SU-DHL-6 (cell line): ENCODE data around the gene TULP4.

ENCODE experiments used
- H2AFZ ChIP-seq: fragments of 200-600 bp; sonication (generic); 2 replicates; pipeline ENCODE4 v1.6.1; 2014; ENCODE audit warnings: low read depth, mild to moderate bottlenecking, moderate library complexity, mixed read lengths, antibody characterized with exemption, low read length; ENCODE audit not compliant: severe bottlenecking
- H3F3A ChIP-seq: fragments of 200-600 bp; shearing (Covaris generic); 2 replicates; pipeline ENCODE4 v1.6.0; 2016; ENCODE audit warnings: antibody characterized with exemption, mild to moderate bottlenecking; ENCODE audit not compliant: insufficient read depth
- H3K27ac ChIP-seq: fragments of 200-600 bp; sonication (generic); 2 replicates; pipeline ENCODE4 v1.5.1; 2016; ENCODE audit warnings: low read depth, mild to moderate bottlenecking, low read length, moderate library complexity, mixed read lengths
- H3K27me3 ChIP-seq: fragments of 200-600 bp; sonication (generic), shearing (Covaris generic); 2 replicates; pipeline ENCODE4 v1.6.0; 2014; ENCODE audit warnings: mild to moderate bottlenecking, low read length
- H3K36me3 ChIP-seq: fragments of 200-600 bp; sonication (generic); 2 replicates; pipeline ENCODE4 v1.6.1; 2014; ENCODE audit warnings: mild to moderate bottlenecking, low read length, mixed read lengths
- H3K4me2 ChIP-seq: fragments of 300-600, 200-600 bp; shearing (Covaris generic), sonication (generic); 2 replicates; pipeline ENCODE4 v1.6.0; 2014; ENCODE audit warnings: low read length, low read depth, mild to moderate bottlenecking; ENCODE audit not compliant: poor library complexity, severe bottlenecking
- H3K4me3 ChIP-seq: fragments of 200-600 bp; sonication (generic); 2 replicates; pipeline ENCODE4 v1.5.1; 2014; ENCODE audit warnings: antibody characterized with exemption, low read length, mild to moderate bottlenecking, mixed read lengths; ENCODE audit not compliant: insufficient read depth, poor library complexity, severe bottlenecking
- H3K79me2 ChIP-seq: fragments of 200-600 bp; sonication (generic); 2 replicates; pipeline ENCODE4 v1.6.1; 2014; ENCODE audit warnings: mild to moderate bottlenecking, low read length, moderate library complexity; ENCODE audit not compliant: insufficient read depth
- H3K9ac ChIP-seq: fragments of 200-600 bp; sonication (generic); 2 replicates; pipeline ENCODE4 v1.7.0; 2014; ENCODE audit warnings: mild to moderate bottlenecking, low read length
- H3K9me2 ChIP-seq: fragments of 200-600 bp; sonication (generic); replicated peaks from 2 replicates; pipeline ENCODE4 v1.6.1; 2014; ENCODE audit warnings: low read length; ENCODE audit not compliant: insufficient read depth
- H3K9me3 ChIP-seq: fragments of 200-600 bp; sonication (generic); 2 replicates; pipeline ENCODE4 v1.6.1; 2014; ENCODE audit warnings: low read length, mixed read lengths; ENCODE audit not compliant: insufficient read depth
- H4K20me1 ChIP-seq: fragments of 200-600 bp; sonication (generic); 2 replicates; pipeline ENCODE4 v1.6.1; 2014; ENCODE audit warnings: low read depth, mild to moderate bottlenecking, antibody characterized with exemption, low read length, moderate library complexity, mixed read lengths
- EZH2phosphoT487 ChIP-seq: fragments of 200-600 bp; sonication (generic), shearing (Covaris generic); conservative IDR thresholded peaks from 2 replicates; pipeline ENCODE4 v1.6.1; 2018; ENCODE audit warnings: mild to moderate bottlenecking, antibody characterized with exemption, low read length, moderate library complexity, mixed read lengths
- TF ChIP-seq, protein P1 (sequence below): fragments of 200-600 bp; sonication (generic); IDR thresholded peaks from one replicate; pipeline ENCODE4 v1.5.1; 2017; ENCODE audit warnings: antibody characterized with exemption, mild to moderate bottlenecking, low read length, moderate library complexity; ENCODE audit not compliant: insufficient read depth, poor library complexity, severe bottlenecking

Gene TULP4

DNA sequence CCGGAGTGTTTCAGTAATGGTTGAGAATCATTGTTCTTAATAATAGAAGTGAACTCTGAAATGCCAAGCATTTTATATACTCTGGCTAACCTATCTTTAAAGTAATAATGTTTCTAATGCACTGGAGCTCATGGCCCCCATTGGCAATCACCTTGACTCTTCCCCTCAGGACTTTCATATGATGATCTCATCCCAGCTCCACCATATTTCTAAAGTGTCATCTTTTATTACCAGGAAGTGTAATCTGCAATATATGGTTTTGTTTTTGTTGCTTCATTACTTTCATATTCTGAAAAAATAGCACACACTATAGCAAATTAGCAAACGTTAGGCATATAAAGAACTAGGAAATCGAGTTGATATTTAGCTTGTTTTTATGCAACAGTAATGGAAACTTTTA is 60.3 kb downstream of the TULP4 start:
- H3K4me3 ChIP-seq = no peak overlapping the region
- H3K4me2 ChIP-seq = no peak overlapping the region
- no peak overlapping the region for H3K9ac ChIP-seq
- no peaks in the 10 kb centered on the region for H3F3A ChIP-seq
- H3K9me3 ChIP-seq = no peaks in the 10 kb centered on the region
- no peak overlapping the region for H2AFZ ChIP-seq
- no peaks in the 10 kb centered on the region for H3K9me2 ChIP-seq
- no peak for TF ChIP-seq EZH2phosphoT487
- TF ChIP-seq, protein P1, sequence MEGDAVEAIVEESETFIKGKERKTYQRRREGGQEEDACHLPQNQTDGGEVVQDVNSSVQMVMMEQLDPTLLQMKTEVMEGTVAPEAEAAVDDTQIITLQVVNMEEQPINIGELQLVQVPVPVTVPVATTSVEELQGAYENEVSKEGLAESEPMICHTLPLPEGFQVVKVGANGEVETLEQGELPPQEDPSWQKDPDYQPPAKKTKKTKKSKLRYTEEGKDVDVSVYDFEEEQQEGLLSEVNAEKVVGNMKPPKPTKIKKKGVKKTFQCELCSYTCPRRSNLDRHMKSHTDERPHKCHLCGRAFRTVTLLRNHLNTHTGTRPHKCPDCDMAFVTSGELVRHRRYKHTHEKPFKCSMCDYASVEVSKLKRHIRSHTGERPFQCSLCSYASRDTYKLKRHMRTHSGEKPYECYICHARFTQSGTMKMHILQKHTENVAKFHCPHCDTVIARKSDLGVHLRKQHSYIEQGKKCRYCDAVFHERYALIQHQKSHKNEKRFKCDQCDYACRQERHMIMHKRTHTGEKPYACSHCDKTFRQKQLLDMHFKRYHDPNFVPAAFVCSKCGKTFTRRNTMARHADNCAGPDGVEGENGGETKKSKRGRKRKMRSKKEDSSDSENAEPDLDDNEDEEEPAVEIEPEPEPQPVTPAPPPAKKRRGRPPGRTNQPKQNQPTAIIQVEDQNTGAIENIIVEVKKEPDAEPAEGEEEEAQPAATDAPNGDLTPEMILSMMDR = no peak
- no peaks in the 10 kb centered on the region for H4K20me1 ChIP-seq
- no peak overlapping the region for H3K27ac ChIP-seq
- no peaks in the 10 kb centered on the region for H3K36me3 ChIP-seq
- H3K79me2 ChIP-seq = peaks cover 11% of the 10 kb centered on the region
- no peaks in the 10 kb centered on the region for H3K27me3 ChIP-seq

- H4K20me1 ChIP-seq = no peaks in the 10 kb centered on the region
- H3K9me2 ChIP-seq = no peaks in the 10 kb centered on the region
- H3K4me3 ChIP-seq = no peak overlapping the region
- H3K27me3 ChIP-seq = no peaks in the 10 kb centered on the region
- no peaks in the 10 kb centered on the region for H3K36me3 ChIP-seq
- no peak overlapping the region for H3K27ac ChIP-seq
- peaks cover 9% of the 10 kb centered on the region; the same call in 1 of the 2 replicates for H3K79me2 ChIP-seq
- H3F3A ChIP-seq = no peaks in the 10 kb centered on the region
- H2AFZ ChIP-seq = no peak overlapping the region
- TF ChIP-seq EZH2phosphoT487 = no peak
- TF ChIP-seq, protein P1 = no peak
- no peak overlapping the region for H3K4me2 ChIP-seq
- no peak overlapping the region for H3K9ac ChIP-seq
- no peaks in the 10 kb centered on the region for H3K9me3 ChIP-seq
Measured at GRCh38 chr6:158373214-158373613, 60.9 kb downstream of the TULP4 start.

DNA sequence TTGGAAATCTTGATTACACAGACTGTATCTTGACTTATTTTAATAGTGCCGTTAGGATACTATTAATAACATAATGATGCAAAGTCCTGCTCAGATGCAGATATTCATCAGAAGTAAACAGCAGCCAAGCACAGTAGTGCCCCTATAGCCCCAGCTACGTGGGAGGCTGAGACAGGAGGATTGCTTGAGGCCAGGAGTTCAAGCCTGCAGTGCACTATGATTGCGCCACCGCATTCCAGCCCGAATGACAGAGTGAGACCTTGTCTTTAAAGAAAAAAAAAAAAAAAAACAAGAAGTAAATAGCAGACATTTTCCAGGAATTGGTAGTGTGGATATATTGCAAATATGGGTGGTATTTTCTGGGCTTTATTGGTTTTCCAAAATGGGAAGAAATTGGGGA is 61.8 kb downstream of the TULP4 start:
- Histone ChIP-seq H3K27me3 (no peaks in the 10 kb centered on the region), H4K20me1 (no peaks in the 10 kb centered on the region), H3K27ac (no peak overlapping the region), H3K9me2 (no peaks in the 10 kb centered on the region), H3F3A (no peaks in the 10 kb centered on the region), H3K4me3 (no peak overlapping the region), H3K4me2 (no peak overlapping the region), H2AFZ (no peak overlapping the region), H3K36me3 (no peaks in the 10 kb centered on the region), H3K9ac (no peak overlapping the region), H3K9me3 (no peaks in the 10 kb centered on the region), H3K79me2 (peaks cover 4% of the 10 kb centered on the region; the same call in 1 of the 2 replicates)
- TF ChIP-seq EZH2phosphoT487 = no peak
- TF ChIP-seq, protein P1 = no peak
